Measurements from ENCODE around the gene KAZN. TPM values are rescaled to one million over a fixed set of nuclear protein-coding genes. Genes with fewer than 3 reads are reported as not detected.
A peak's percentile ranks its signal among the peaks of the same experiment; 100 is the strongest.

KAZN gene
- total RNA-seq, 1 donor from 2014 or later: 33.5 TPM

GRCh38 chr1:14919289-14919688 is 320.8 kb downstream of the KAZN start:
- no peaks in the 10 kb centered on the region for H3K4me1 ChIP-seq
- H3K36me3 ChIP-seq: no peaks in the 10 kb centered on the region
- no peaks in the 10 kb centered on the region for H3K9me3 ChIP-seq
- H3K27ac ChIP-seq: no peak overlapping the region
- H3K4me3 ChIP-seq: no peak overlapping the region
- no peak for TF ChIP-seq CTCF (IDR thresholded peaks at IDR 0.05)
- DNase-seq (no peak), ATAC-seq (no peak)
- intact Hi-C loops (cut with DNase I): no loop called here
- H3K27me3 ChIP-seq: no peaks in the 10 kb centered on the region

GRCh38 chr1:14919751-14920150 is 321.3 kb downstream of the KAZN start:
- TF ChIP-seq CTCF (IDR thresholded peaks at IDR 0.05): no peak
- ATAC-seq: no peak
- intact Hi-C loops (cut with DNase I): loop anchor here (10.0 kb wide), 1 partner anchor 105 kb away; no protein-coding TSS in a partner anchor

GRCh38 chr1:14921057-14921456 is 322.6 kb downstream of the KAZN start:
- no peak for TF ChIP-seq CTCF (IDR thresholded peaks at IDR 0.05)
- ATAC-seq (no peak), DNase-seq (no peak)
- Histone ChIP-seq H3K27me3 (no peaks in the 10 kb centered on the region), H3K27ac (no peak overlapping the region), H3K4me3 (no peak overlapping the region), H3K4me1 (peaks cover 11% of the 10 kb centered on the region), H3K36me3 (no peaks in the 10 kb centered on the region), H3K9me3 (no peaks in the 10 kb centered on the region)
- intact Hi-C loops (cut with DNase I): loop anchor here (10.0 kb wide), 1 partner anchor 104 kb away; no protein-coding TSS in a partner anchor

More at GRCh38 chr1:14919751-14920150, 321.3 kb downstream of the KAZN start:
- Histone ChIP-seq H3K27me3 (no peaks in the 10 kb centered on the region), H3K36me3 (no peaks in the 10 kb centered on the region), H3K27ac (no peak overlapping the region), H3K9me3 (no peaks in the 10 kb centered on the region), H3K4me3 (no peak overlapping the region), H3K4me1 (no peaks in the 10 kb centered on the region)
- no peak for DNase-seq

- TF ChIP-seq CTCF (IDR thresholded peaks at IDR 0.05): no peak
These were observed 324.6 kb downstream of the KAZN start for GRCh38 chr1:14922942-14923726.

GRCh38 chr1:14923727-14924452 is 325.4 kb downstream of the KAZN start:
- peak; percentile 91 for DNase-seq
- Histone ChIP-seq H3K9me3 (no peaks in the 10 kb centered on the region), H3K27ac (peak overlapping the region; percentile 51), H3K4me1 (peaks cover 22% of the 10 kb centered on the region), H3K36me3 (no peaks in the 10 kb centered on the region), H3K27me3 (no peaks in the 10 kb centered on the region), H3K4me3 (peak overlapping the region; percentile 35)
- intact Hi-C loops (cut with DNase I): loop anchor here (10.0 kb wide), 1 partner anchor 101 kb away; no protein-coding TSS in a partner anchor
- no peak for TF ChIP-seq CTCF (IDR thresholded peaks at IDR 0.05)
- ATAC-seq: peak; percentile 89

More at GRCh38 chr1:14922942-14923726, 324.6 kb downstream of the KAZN start:
- H3K9me3 ChIP-seq: no peaks in the 10 kb centered on the region
- peak overlapping the region; percentile 51 for H3K27ac ChIP-seq
- ATAC-seq (no peak), DNase-seq (no peak)
- intact Hi-C loops (cut with DNase I): loop anchor here (10.0 kb wide), 1 partner anchor 102 kb away; no protein-coding TSS in a partner anchor
- H3K4me3 ChIP-seq: peak overlapping the region; percentile 35
- H3K4me1 ChIP-seq: peaks cover 19% of the 10 kb centered on the region
- H3K27me3 ChIP-seq: no peaks in the 10 kb centered on the region
- H3K36me3 ChIP-seq: no peaks in the 10 kb centered on the region

All from upper lobe of right lung (tissue), 1 donor.